HepG2 (cell line): ENCODE data around the gene RSPH1. TPM values are rescaled to one million over a fixed set of nuclear protein-coding genes. Genes with fewer than 3 reads are reported as not detected.

Source experiments
- ATAC-seq: fragments of 200-7000 bp; cut with Tn5 transposase; 3 replicates; pipeline ENCODE4 v1.9.1; 2020; ENCODE audit warnings: mild to moderate bottlenecking, moderate library complexity
- BruUV-seq: library from RNA; stranded (reverse); fragments of 400-500 nt; replicated peaks from 2 replicates; lab custom pipeline; 2021; lab: Mats Ljungman, UMichigan
- CTCF ChIA-PET: fragments of 300-600 bp; formaldehyde crosslinking; extraction: SDS; loops from one replicate; lab custom pipeline; 2021; ENCODE audit warnings: low total read pairs, inconsistent platforms, low intra/inter-chr PET ratio; lab: Yijun Ruan, JAX
- POLR2A ChIA-PET: fragments of 350-600 bp; sonication (Branson Sonifier 250); formaldehyde crosslinking; loops from one replicate; lab custom pipeline; 2020; ENCODE audit warnings: antibody characterized with exemption, inconsistent platforms; lab: Yijun Ruan, JAX
- DNase-seq: peaks from one replicate; pipeline ENCODE4 v3.0.0-alpha.2; 2015; ENCODE audit warnings: low spot score
- FAIRE-seq: peaks from 3 replicates; lab custom pipeline; 2011; peaks lifted over from hg19 to GRCh38; lab: Jason Lieb, UNC
- H2AFZ ChIP-seq: one replicate; pipeline ENCODE4 v1.6.1; 2011; ENCODE audit warnings: low read length, inconsistent platforms
- H3K27ac ChIP-seq: fragments of 300-600 bp; 3 replicates; pipeline ENCODE4 v1.8.0; 2011; ENCODE audit warnings: mixed run types, mild to moderate bottlenecking, mixed read lengths, low read length, inconsistent platforms; ENCODE audit not compliant: insufficient read depth; ENCODE audit errors: extremely low read length
- H3K27me3 ChIP-seq, 2 experiments: fragments of 200-600 bp in 1 of 2; 2 replicates in 1 of 2; 3 replicates in 1 of 2; pipeline versions ENCODE4 v1.6.0 to v1.8.0; 2011; ENCODE audit warnings: low read length in 2 of 2, mild to moderate bottlenecking in 2 of 2, moderate library complexity in 2 of 2, inconsistent platforms in 1 of 2; ENCODE audit not compliant: insufficient read depth in 2 of 2, control insufficient read depth in 1 of 2
- H3K36me3 ChIP-seq, 2 experiments: fragments of 200-600 bp in 1 of 2; replicated peaks in 1 of 2; 2 replicates in 1 of 2; 3 replicates in 1 of 2; pipeline versions ENCODE4 v1.5.1 to v1.8.0; 2011; ENCODE audit warnings: low read length in 2 of 2, inconsistent platforms in 1 of 2; ENCODE audit not compliant: insufficient read depth in 2 of 2, control insufficient read depth in 1 of 2
- H3K4me1 ChIP-seq: 2 replicates; pipeline ENCODE4 v1.5.1; 2012; ENCODE audit warnings: low read length, inconsistent platforms; ENCODE audit not compliant: insufficient read depth
- H3K4me2 ChIP-seq: 2 replicates; pipeline ENCODE4 v1.6.0; 2011; ENCODE audit warnings: low read depth, low read length, inconsistent platforms
- H3K4me3 ChIP-seq, 3 experiments: fragments of 200-600 bp in 1 of 3; sonication (generic), shearing (Covaris generic) in 1 of 3; replicated peaks in 1 of 3; 2 replicates each; pipeline ENCODE4 v1.5.1; 2011 to 2016; ENCODE audit warnings: low read length in 3 of 3, inconsistent platforms in 2 of 3, low read depth in 2 of 3, mild to moderate bottlenecking in 2 of 3, control low read depth in 1 of 3, mixed read lengths in 1 of 3; ENCODE audit not compliant: insufficient read depth in 1 of 3
- H3K79me2 ChIP-seq: one replicate; pipeline ENCODE4 v1.6.1; 2011; ENCODE audit warnings: low read length, inconsistent platforms; ENCODE audit not compliant: insufficient read depth
- H3K9ac ChIP-seq: 2 replicates; pipeline ENCODE4 v1.6.0; 2011; ENCODE audit warnings: mild to moderate bottlenecking, low read depth, low read length, inconsistent platforms; ENCODE audit not compliant: insufficient read depth
- H3K9me3 ChIP-seq: 2 replicates; pipeline ENCODE4 v1.5.1; 2012; ENCODE audit warnings: mild to moderate bottlenecking, low read length
- H4K20me1 ChIP-seq: 2 replicates; pipeline ENCODE4 v1.6.0; 2011; ENCODE audit warnings: inconsistent platforms, mild to moderate bottlenecking, low read length, moderate library complexity; ENCODE audit not compliant: insufficient read depth
- ETV6 ChIP-seq: sonication (generic); formaldehyde crosslinking; conservative IDR thresholded peaks from 2 replicates; pipeline ENCODE4 v1.4.0; 2020; ENCODE audit warnings: missing genetic modification reagents
- NCOR1 ChIP-seq: fragments of 200-600 bp; sonication (generic); IDR thresholded peaks from 2 replicates; pipeline ENCODE4 v1.7.0; 2017; ENCODE audit warnings: antibody characterized with exemption, low read length, borderline replicate concordance
- NFKB2 ChIP-seq: sonication (generic); formaldehyde crosslinking; IDR thresholded peaks from 2 replicates; pipeline ENCODE4 v1.4.0; 2020; ENCODE audit warnings: missing genetic modification reagents, borderline replicate concordance
- SIX4 ChIP-seq: sonication (generic); formaldehyde crosslinking; IDR thresholded peaks from 2 replicates; pipeline ENCODE4 v1.4.0; 2020; ENCODE audit warnings: missing genetic modification reagents
- SRSF1 ChIP-seq: fragments of 200-400 bp; formaldehyde crosslinking; optimal IDR thresholded peaks from 2 replicates; pipeline ENCODE3; 2017; ENCODE audit warnings: mild to moderate bottlenecking, low read depth, low read length, moderate library complexity
- ZNF562 ChIP-seq: sonication (generic); formaldehyde crosslinking; IDR thresholded peaks from 2 replicates; pipeline ENCODE4 v1.8.0; 2022; ENCODE audit warnings: missing genetic modification reagents, borderline replicate concordance
- ZNF674 ChIP-seq: sonication (generic); formaldehyde crosslinking; IDR thresholded peaks from 2 replicates; pipeline ENCODE4 v1.5.0; 2020; ENCODE audit warnings: low read depth, mild to moderate bottlenecking, missing genetic modification reagents
- ZNF768 ChIP-seq: sonication (generic); formaldehyde crosslinking; IDR thresholded peaks from 2 replicates; pipeline ENCODE4 v1.4.0; 2020; ENCODE audit warnings: missing genetic modification reagents
- WGBS: methylation state at CpG from one replicate; pipeline ENCODE4 v1.1.6; 2017; ENCODE audit warnings: low lambda C conversion rate; 5-methylcytosine and 5-hydroxymethylcytosine counted together
- in situ Hi-C: cut with HindIII; loops from 2 replicates; pipeline ENCODE4 v1.10.0; 2017; ENCODE audit warnings: low pct_unique_long_range_greater_than_20kb; ENCODE audit not compliant: extremely low pct_ligation_motif_present
- intact Hi-C: fragments of 100-400 bp; cut with micrococcal nuclease; formaldehyde crosslinking; loops from one replicate; pipeline ENCODE4 v1.10.0; 2022; ENCODE audit not compliant: unreplicated experiment
- polyA plus RNA-seq, 8 experiments: library from polyadenylated mRNA; depleted of rRNA in 3 of 8; stranded (reverse) in 7 of 8; unstranded in 1 of 8; fragments of >200 nt; fragmentation: Illumina TruSeq in 4 of 8; extraction: Trizol in 4 of 8; gene quantifications; 2 replicates each; pipeline versions ENCODE4 v1.2.1 to v1.2.3, GENCODE V29; 2011 to 2016; ENCODE audit warnings: low read depth in 4 of 8, missing spikeins in 1 of 8, mixed read lengths in 1 of 8; ENCODE audit not compliant: insufficient read depth in 1 of 8
- total RNA-seq, 5 experiments: library from RNA; depleted of rRNA; stranded (reverse); fragments of >200 nt; fragmentation: Illumina TruSeq; extraction: Trizol; gene quantifications; 2 replicates each; pipeline ENCODE4 v1.2.3, GENCODE V29; 2016; ENCODE audit warnings: low read depth in 1 of 5
- TF ChIP-seq, protein P1 (sequence below): sonication (generic); formaldehyde crosslinking; IDR thresholded peaks from 2 replicates; pipeline ENCODE4 v1.4.0; 2020; ENCODE audit warnings: missing genetic modification reagents
- TF ChIP-seq, protein P2 (sequence below): sonication (generic); formaldehyde crosslinking; IDR thresholded peaks from 2 replicates; pipeline ENCODE4 v1.8.1; 2023; ENCODE audit warnings: missing genetic modification reagents, inconsistent platforms, borderline replicate concordance

RSPH1 gene
- total and polyA plus RNA-seq, 2 of the 13 experiments (the other 11 are each of a cell fraction or from before 2014, with no cell fraction given) = not detected

DNA sequence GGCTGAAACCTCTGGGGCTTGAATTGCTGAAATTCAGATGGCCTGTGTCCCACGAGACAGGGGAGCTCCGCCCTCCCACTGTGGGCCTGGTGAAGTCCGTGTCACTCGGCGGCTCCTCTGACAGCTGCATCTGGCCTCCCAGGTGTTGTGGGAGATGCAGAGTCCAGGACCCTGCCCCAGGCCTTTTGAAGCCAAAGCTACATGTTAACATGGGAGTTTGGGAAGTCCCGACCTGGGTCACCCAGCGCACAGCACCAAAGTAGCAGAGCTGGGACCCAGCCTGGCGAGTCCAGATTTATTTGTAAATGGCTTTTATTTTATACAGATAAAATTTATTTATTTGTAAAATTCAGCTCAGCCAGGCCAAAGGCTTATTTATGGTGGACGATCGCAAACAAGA is 46.6 kb upstream of the RSPH1 start (continued):
- no peak for TF ChIP-seq ZNF562 (CRISPR knock-in tag)

DNA sequence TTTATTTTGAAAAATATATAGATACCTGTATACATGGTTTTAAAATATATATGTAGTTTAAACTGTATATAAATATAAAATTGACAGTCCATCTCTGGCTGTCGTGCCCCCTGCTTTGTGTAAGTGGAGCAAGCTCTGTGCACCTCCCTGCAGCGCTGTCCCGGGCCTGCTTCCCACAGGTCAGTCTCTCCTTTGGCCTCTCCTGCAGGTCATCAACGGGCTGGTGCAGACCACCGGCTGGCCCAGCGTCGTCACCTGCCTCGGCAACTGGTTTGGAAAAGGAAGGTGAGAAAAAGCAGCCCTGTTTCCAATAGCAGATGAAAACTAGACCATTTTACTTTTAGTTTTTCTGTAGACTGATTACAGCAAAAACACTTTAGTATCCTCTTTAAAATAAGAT is 46.2 kb upstream of the RSPH1 start:
- ChIA-PET CTCF (no interaction called here), POLR2A (no interaction called here)
- H3K4me2 ChIP-seq = no peak overlapping the region
- no peaks in the 10 kb centered on the region for H3K4me1 ChIP-seq
- BruUV-seq = no TSS peak
- no peaks in the 10 kb centered on the region for H3K79me2 ChIP-seq
- DNase-seq = no peak
- WGBS = 62% methylated on average over 8 of the region's 8 CpGs
- H3K9ac ChIP-seq = no peak overlapping the region
- in situ Hi-C loops = no loop called here
- no peaks in the 10 kb centered on the region for H3K36me3 ChIP-seq
- no peaks in the 10 kb centered on the region for H4K20me1 ChIP-seq
- TF ChIP-seq SRSF1 (no peak), NCOR1 (no peak), ZNF768 (CRISPR knock-in tag) (no peak), ZNF674 (no peak), NFKB2 (CRISPR knock-in tag) (no peak), ETV6 (CRISPR knock-in tag) (no peak), SIX4 (CRISPR knock-in tag) (no peak)
- TF ChIP-seq, protein P1, sequence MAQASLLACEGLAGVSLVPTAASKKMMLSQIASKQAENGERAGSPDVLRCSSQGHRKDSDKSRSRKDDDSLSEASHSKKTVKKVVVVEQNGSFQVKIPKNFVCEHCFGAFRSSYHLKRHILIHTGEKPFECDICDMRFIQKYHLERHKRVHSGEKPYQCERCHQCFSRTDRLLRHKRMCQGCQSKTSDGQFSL (CRISPR knock-in tag) = no peak
- TF ChIP-seq, protein P2, sequence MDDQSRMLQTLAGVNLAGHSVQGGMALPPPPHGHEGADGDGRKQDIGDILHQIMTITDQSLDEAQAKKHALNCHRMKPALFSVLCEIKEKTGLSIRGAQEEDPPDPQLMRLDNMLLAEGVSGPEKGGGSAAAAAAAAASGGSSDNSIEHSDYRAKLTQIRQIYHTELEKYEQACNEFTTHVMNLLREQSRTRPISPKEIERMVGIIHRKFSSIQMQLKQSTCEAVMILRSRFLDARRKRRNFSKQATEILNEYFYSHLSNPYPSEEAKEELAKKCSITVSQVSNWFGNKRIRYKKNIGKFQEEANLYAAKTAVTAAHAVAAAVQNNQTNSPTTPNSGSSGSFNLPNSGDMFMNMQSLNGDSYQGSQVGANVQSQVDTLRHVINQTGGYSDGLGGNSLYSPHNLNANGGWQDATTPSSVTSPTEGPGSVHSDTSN = no peak
- no peak overlapping the region for H3K4me3 ChIP-seq
- H2AFZ ChIP-seq = no peak overlapping the region
- no peak overlapping the region for H3K27ac ChIP-seq
- peaks cover 0 to 9% of the 10 kb centered on the region in 2 experiments; a peak in 3 of 5 replicates for H3K27me3 ChIP-seq
- intact Hi-C loops = no loop called here
- no peaks in the 10 kb centered on the region for H3K9me3 ChIP-seq
- FAIRE-seq = no peak
- ATAC-seq = no peak
